Neural cell (in vitro differentiated cells): ENCODE measurements around the gene MAP4K2. TPM values are rescaled to one million over a fixed set of nuclear protein-coding genes. Genes with fewer than 3 reads are reported as not detected.

Experiments used
- H2AFZ ChIP-seq: fragments of 200-600, 300-800 bp; sonication (generic), shearing (Covaris generic); 2 replicates; pipeline ENCODE4 v1.6.0; 2014; ENCODE audit warnings: low read depth, mild to moderate bottlenecking, antibody characterized with exemption, low read length, moderate library complexity
- H3F3A ChIP-seq: fragments of 200-600 bp; shearing (Covaris generic); 2 replicates; pipeline ENCODE4 v1.6.1; 2016; ENCODE audit warnings: mild to moderate bottlenecking, moderate library complexity, mixed read lengths, antibody characterized with exemption, low read length; ENCODE audit not compliant: insufficient read depth, poor library complexity, severe bottlenecking
- H3K27ac ChIP-seq: fragments of 200-600, 300-800 bp; sonication (generic), shearing (Covaris generic); 2 replicates; pipeline ENCODE4 v1.5.1; 2014; ENCODE audit warnings: mild to moderate bottlenecking, low read length, moderate library complexity
- H3K27me3 ChIP-seq: fragments of 300-800, 200-600 bp; sonication (generic), shearing (Covaris generic); 2 replicates; pipeline ENCODE4 v1.6.0; 2014; ENCODE audit warnings: mild to moderate bottlenecking, low read depth, low read length, moderate library complexity; ENCODE audit not compliant: insufficient read depth
- H3K36me3 ChIP-seq: fragments of 300-800, 200-600 bp; sonication (generic), shearing (Covaris generic); 2 replicates; pipeline ENCODE4 v1.5.1; 2014; ENCODE audit warnings: mild to moderate bottlenecking, antibody characterized with exemption, low read length, moderate library complexity; ENCODE audit not compliant: insufficient read depth
- H3K4me2 ChIP-seq: fragments of 300-800, 200-600 bp; sonication (generic), shearing (Covaris generic); 2 replicates; pipeline ENCODE4 v1.6.0; 2014; ENCODE audit warnings: mild to moderate bottlenecking, low read length
- H3K4me3 ChIP-seq: fragments of 300-800, 200-600 bp; sonication (generic), shearing (Covaris generic); 2 replicates; pipeline ENCODE4 v1.5.1; 2014; ENCODE audit warnings: mild to moderate bottlenecking, low read length, moderate library complexity
- H3K79me2 ChIP-seq: fragments of 200-600 bp; shearing (Covaris generic); replicated peaks from 2 replicates; pipeline ENCODE4 v1.6.0; 2014; ENCODE audit warnings: mild to moderate bottlenecking, low read length, moderate library complexity; ENCODE audit not compliant: insufficient read depth
- H3K9ac ChIP-seq: fragments of 300-800, 200-600 bp; sonication (generic), shearing (Covaris generic); 2 replicates; pipeline ENCODE4 v1.6.1; 2016; ENCODE audit warnings: mild to moderate bottlenecking, low read length, mixed read lengths
- H3K9me2 ChIP-seq: fragments of 200-600 bp; shearing (Covaris generic); 2 replicates; pipeline ENCODE4 v1.6.1; 2016; ENCODE audit warnings: mild to moderate bottlenecking, low read length, mixed read lengths; ENCODE audit not compliant: insufficient read depth
- H3K9me3 ChIP-seq: fragments of 200-600, 300-800 bp; sonication (generic), shearing (Covaris generic); 2 replicates; pipeline ENCODE4 v1.6.1; 2016; ENCODE audit warnings: mild to moderate bottlenecking, mixed run types, low read length, moderate library complexity, mixed read lengths
- H4K20me1 ChIP-seq: fragments of 200-600 bp; shearing (Covaris generic); 2 replicates; pipeline ENCODE4 v1.6.1; 2016; ENCODE audit warnings: mild to moderate bottlenecking, mixed run types; ENCODE audit not compliant: insufficient read depth
- CTCF ChIP-seq: fragments of 450-650 bp; IDR thresholded peaks from 2 replicates; pipeline ENCODE4 v1.5.1; 2014; ENCODE audit warnings: antibody characterized with exemption, mild to moderate bottlenecking, moderate library complexity; ENCODE audit not compliant: poor library complexity, severe bottlenecking
- EP300 ChIP-seq: fragments of 450-650 bp; conservative IDR thresholded peaks from 2 replicates; pipeline ENCODE4 v1.6.1; 2014; ENCODE audit warnings: antibody characterized with exemption, mild to moderate bottlenecking, moderate library complexity; ENCODE audit not compliant: poor library complexity, severe bottlenecking
- EZH2 ChIP-seq: fragments of 200-600, 300-800 bp; shearing (Covaris generic), sonication (generic); IDR thresholded peaks from 2 replicates; pipeline ENCODE4 v1.6.1; 2014; ENCODE audit warnings: antibody characterized with exemption, low read length, borderline replicate concordance, mild to moderate bottlenecking; ENCODE audit not compliant: insufficient read depth, poor library complexity, severe bottlenecking
- MXI1 ChIP-seq: fragments of 450-650 bp; conservative IDR thresholded peaks from 2 replicates; pipeline ENCODE4 v1.6.1; 2014; ENCODE audit warnings: antibody characterized with exemption, mild to moderate bottlenecking; ENCODE audit not compliant: poor library complexity, severe bottlenecking
- POLR2AphosphoS5 ChIP-seq: IDR thresholded peaks from 2 replicates; pipeline ENCODE4 v1.6.1; 2012
- RAD21 ChIP-seq: fragments of 450-650 bp; conservative IDR thresholded peaks from 2 replicates; pipeline ENCODE4 v1.6.1; 2014; ENCODE audit warnings: antibody characterized with exemption, mild to moderate bottlenecking, moderate library complexity
- REST ChIP-seq: IDR thresholded peaks from 2 replicates; pipeline ENCODE4 v1.6.1; 2012; ENCODE audit warnings: borderline replicate concordance
- SMC3 ChIP-seq: fragments of 450-650 bp; conservative IDR thresholded peaks from 2 replicates; pipeline ENCODE4 v1.6.1; 2014; ENCODE audit warnings: antibody characterized with exemption, mild to moderate bottlenecking, moderate library complexity; ENCODE audit not compliant: poor library complexity
- TAF1 ChIP-seq: IDR thresholded peaks from 2 replicates; pipeline ENCODE4 v1.6.1; 2012; ENCODE audit warnings: low read depth
- polyA plus RNA-seq: library from polyadenylated mRNA; depleted of rRNA; stranded (reverse); fragments of >200 nt; gene quantifications from 2 replicates; pipeline ENCODE4 v1.2.3, GENCODE V29; 2014

Gene MAP4K2
- polyA plus RNA-seq, 1 donor from 2014 or later, result 12.4 TPM

GRCh38 chr11:64776875-64777274 is 26.1 kb downstream of the MAP4K2 start:
- H3K9me2 ChIP-seq, result no peaks in the 10 kb centered on the region
- peaks cover 59% of the 10 kb centered on the region for H3K79me2 ChIP-seq
- H3F3A ChIP-seq, result peaks cover 7% of the 10 kb centered on the region
- no peaks in the 10 kb centered on the region for H3K27me3 ChIP-seq
- H4K20me1 ChIP-seq, result peaks cover 39% of the 10 kb centered on the region
- H3K4me3 ChIP-seq, result peak overlapping the region; percentile 80
- no peak overlapping the region for H2AFZ ChIP-seq
- H3K27ac ChIP-seq, result peak overlapping the region; percentile 71
- H3K9ac ChIP-seq, result peak overlapping the region; percentile 73
- peaks cover 20% of the 10 kb centered on the region for H3K36me3 ChIP-seq
- no peaks in the 10 kb centered on the region for H3K9me3 ChIP-seq
- TF ChIP-seq EZH2 (no peak), SMC3 (no peak), RAD21 (no peak), REST (no peak), MXI1 (no peak), CTCF (no peak), TAF1 (no peak), EP300 (no peak), POLR2AphosphoS5 (no peak)
- H3K4me2 ChIP-seq, result peak overlapping the region; percentile 91

- Histone ChIP-seq H3F3A (peaks cover 7% of the 10 kb centered on the region), H3K4me2 (peak overlapping the region; percentile 91), H3K4me3 (peak overlapping the region; percentile 80), H3K9me2 (no peaks in the 10 kb centered on the region), H2AFZ (no peak overlapping the region), H3K36me3 (peaks cover 20% of the 10 kb centered on the region), H3K79me2 (peaks cover 63% of the 10 kb centered on the region), H3K27me3 (no peaks in the 10 kb centered on the region), H3K9ac (peak overlapping the region; percentile 73), H3K27ac (no peak overlapping the region), H4K20me1 (peaks cover 44% of the 10 kb centered on the region), H3K9me3 (no peaks in the 10 kb centered on the region)
- TF ChIP-seq REST, result no peak
- TF ChIP-seq POLR2AphosphoS5, result no peak
- no peak for TF ChIP-seq RAD21
- no peak for TF ChIP-seq EZH2
- TF ChIP-seq SMC3, result no peak
- TF ChIP-seq EP300, result no peak
- no peak for TF ChIP-seq TAF1
- TF ChIP-seq MXI1, result no peak
- no peak for TF ChIP-seq CTCF
These were observed 26.6 kb downstream of the MAP4K2 start for GRCh38 chr11:64776425-64776824.
